GOT3 (cell line): ENCODE results near the gene ZNF141.
"Not testable (repeated sequence)": the region's sequence is repeated elsewhere in the genome, so short reads cannot be mapped to it uniquely, and the experiment has no call there.

ENCODE experiments used
- DNase-seq: peaks from one replicate; lab custom pipeline; 2025; ENCODE audit warnings: mixed read lengths; lab: John Stamatoyannopoulos, UW

ZNF141 gene

DNA sequence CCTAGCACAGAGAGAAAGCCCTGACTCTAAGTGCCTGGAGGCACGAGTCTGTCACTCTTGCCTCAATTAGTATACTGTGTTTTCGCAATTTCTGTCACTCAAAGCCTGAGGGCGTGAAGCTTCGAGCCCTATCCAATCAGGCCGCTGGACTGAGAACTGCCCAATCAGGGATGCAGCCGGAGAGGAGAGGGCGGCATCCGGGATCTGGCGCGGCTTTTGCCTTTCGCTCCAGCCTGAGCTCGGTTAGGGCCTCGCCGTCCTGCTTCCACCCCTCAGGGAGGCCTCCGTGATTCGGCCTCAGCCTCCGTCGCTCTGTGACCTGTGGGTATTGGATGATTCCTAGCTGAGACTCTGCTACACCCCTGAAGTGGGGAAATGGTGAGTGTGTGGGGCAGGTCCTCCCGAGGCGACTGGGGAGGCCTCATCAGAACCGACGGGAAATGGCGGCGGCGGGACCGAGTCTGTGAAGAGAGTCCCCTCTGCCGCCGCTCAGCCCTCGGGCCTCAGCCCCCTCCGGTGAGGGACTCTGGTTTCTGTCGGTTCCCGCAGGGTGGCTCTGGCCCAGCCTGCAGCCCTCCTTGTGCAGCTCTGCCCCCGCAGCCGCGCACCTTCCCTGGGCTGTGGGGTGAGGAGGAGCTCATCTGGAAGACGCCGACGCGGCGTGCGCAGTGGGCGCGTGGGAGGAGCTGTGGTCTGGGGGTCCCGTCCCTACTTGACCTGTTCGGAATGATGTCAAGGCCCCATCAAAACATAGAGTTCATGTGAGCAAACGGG is 48.5 kb downstream of the ZNF141 start:
- no peak for DNase-seq

- no peak for DNase-seq
These were observed 49.1 kb downstream of the ZNF141 start for GRCh38 chr4:386708-387105.

- DNase-seq = no peak
These were observed 66.4 kb downstream of the ZNF141 start for GRCh38 chr4:404006-404405.

- DNase-seq = not testable (repeated sequence)
These were observed 70.7 kb downstream of the ZNF141 start for GRCh38 chr4:408321-408720.

DNA sequence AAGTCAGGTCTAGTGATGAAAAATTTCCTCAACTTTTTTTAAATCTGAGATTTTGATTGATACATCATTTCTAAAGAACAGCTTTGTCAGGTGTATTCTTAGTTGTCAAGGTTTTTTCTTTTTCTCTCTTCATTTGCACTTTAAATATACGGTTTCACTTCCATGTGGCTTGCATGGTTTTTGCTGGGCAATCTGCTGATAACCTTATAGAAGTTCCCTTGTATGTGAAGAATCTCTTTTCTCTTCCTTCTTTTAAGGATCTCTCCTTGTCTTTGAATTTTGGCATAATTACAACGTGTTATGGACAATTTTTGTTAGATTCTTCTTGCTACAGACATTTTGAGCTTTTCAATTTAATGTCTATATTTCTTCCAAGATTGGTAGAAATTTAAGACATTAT is 85.0 kb downstream of the ZNF141 start:
- DNase-seq = no peak
